HL-60 (cell line): Measurements from ENCODE around the gene RFFL.

Experiments used
- DNase-seq, 2 experiments: peaks; one replicate each; pipeline ENCODE4 v3.0.0-alpha.2; 2010 to 2020; ENCODE audit warnings: low read depth in 1 of 2, low spot score in 1 of 2
- H3K27ac ChIP-seq: fragments of 250-450 bp; sonication (Bioruptor Pico); replicated peaks from 2 replicates; pipeline ENCODE4 v1.5.1; 2020; ENCODE audit warnings: mild to moderate bottlenecking, moderate library complexity
- H3K27me3 ChIP-seq: fragments of 250-450 bp; sonication (Bioruptor Pico); 2 replicates; pipeline ENCODE4 v1.5.1; 2021; ENCODE audit warnings: mild to moderate bottlenecking, moderate library complexity; ENCODE audit not compliant: insufficient read depth, poor library complexity, severe bottlenecking
- H3K4me3 ChIP-seq: replicated peaks from 2 replicates; pipeline ENCODE4 v1.5.1; 2011; ENCODE audit warnings: mild to moderate bottlenecking, control low read depth, low read length; ENCODE audit not compliant: insufficient read depth
- CTCF ChIP-seq: IDR thresholded peaks from one replicate; pipeline ENCODE4 v1.5.1; 2011; ENCODE audit warnings: low read length, control low read depth, inconsistent platforms; ENCODE audit not compliant: insufficient read depth
- GABPA ChIP-seq: IDR thresholded peaks from 2 replicates; pipeline ENCODE4 v1.6.1; 2012; ENCODE audit warnings: low read depth
- POLR2AphosphoS5 ChIP-seq: IDR thresholded peaks from 2 replicates; pipeline ENCODE4 v1.6.1; 2012; ENCODE audit warnings: low read depth
- REST ChIP-seq: IDR thresholded peaks from 2 replicates; pipeline ENCODE4 v1.6.1; 2012; ENCODE audit warnings: low read depth; ENCODE audit not compliant: insufficient replicate concordance
- SPI1 ChIP-seq: IDR thresholded peaks from 2 replicates; pipeline ENCODE4 v1.6.1; 2012; ENCODE audit warnings: low read depth, mild to moderate bottlenecking, borderline replicate concordance

The RFFL gene

GRCh38 chr17:35062308-35062707 is 1.2 kb downstream of the RFFL start:
- Histone ChIP-seq H3K27ac (peak overlapping the region; percentile 67), H3K27me3 (no peaks in the 10 kb centered on the region), H3K4me3 (no peak overlapping the region)
- no peak for DNase-seq
- TF ChIP-seq REST = no peak
- TF ChIP-seq CTCF = no peak
- no peak for TF ChIP-seq POLR2AphosphoS5
- TF ChIP-seq GABPA = no peak
- TF ChIP-seq SPI1 = no peak

GRCh38 chr17:35057332-35057915 is 6.1 kb downstream of the RFFL start:
- no peak overlapping the region for H3K4me3 ChIP-seq
- TF ChIP-seq CTCF (no peak), SPI1 (no peak), REST (no peak), POLR2AphosphoS5 (no peak), GABPA (no peak)
- H3K27me3 ChIP-seq = no peaks in the 10 kb centered on the region
- DNase-seq = no peak
- no peak overlapping the region for H3K27ac ChIP-seq

GRCh38 chr17:35056013-35056412 is 7.5 kb downstream of the RFFL start:
- DNase-seq = peak in 1 of 2 experiments; percentile 20
- H3K27ac ChIP-seq = no peak overlapping the region
- H3K4me3 ChIP-seq = no peak overlapping the region
- TF ChIP-seq REST = no peak
- no peak for TF ChIP-seq GABPA
- no peak for TF ChIP-seq POLR2AphosphoS5
- TF ChIP-seq SPI1 = no peak
- TF ChIP-seq CTCF = no peak
- H3K27me3 ChIP-seq = no peaks in the 10 kb centered on the region
